Spleen (tissue), 11 donors: ENCODE data around the gene ABHD1. TPM values are rescaled to one million over a fixed set of nuclear protein-coding genes. Genes with fewer than 3 reads are reported as not detected.

Source experiments
- DNase-seq: peaks from one replicate; pipeline ENCODE4 v3.0.0-alpha.2; 2020
- H3K27ac ChIP-seq, 8 donors: fragments of 200-600 bp; sonication (generic) in 7 of 8; 1 replicate in 4 of 8; 2 replicates in 4 of 8; pipeline versions ENCODE4 v1.5.0 to v1.8.0; 2016 to 2021; ENCODE audit warnings: inconsistent platforms in 4 of 8, mild to moderate bottlenecking in 4 of 8, moderate library complexity in 1 of 8
- H3K27me3 ChIP-seq, 7 donors: fragments of 200-600 bp; sonication (generic) in 6 of 7; replicated peaks in 1 of 7; 1 replicate in 4 of 7; 2 replicates in 3 of 7; pipeline versions ENCODE4 v1.5.0 to v1.8.0; 2016 to 2021; ENCODE audit warnings: inconsistent platforms in 3 of 7, mild to moderate bottlenecking in 1 of 7
- H3K36me3 ChIP-seq, 6 donors: fragments of 200-600 bp; sonication (generic) in 5 of 6; 1 replicate in 4 of 6; 2 replicates in 2 of 6; pipeline versions ENCODE4 v1.5.0 to v1.8.0; 2016 to 2021; ENCODE audit warnings: inconsistent platforms in 2 of 6
- H3K4me1 ChIP-seq, 6 donors: fragments of 200-600 bp; sonication (generic) in 5 of 6; 1 replicate in 3 of 6; 2 replicates in 3 of 6; pipeline versions ENCODE4 v1.5.0 to v1.8.0; 2016 to 2021; ENCODE audit warnings: inconsistent platforms in 3 of 6
- H3K4me3 ChIP-seq, 8 donors: fragments of 200-600 bp; sonication (generic) in 7 of 8; 1 replicate in 4 of 8; 2 replicates in 4 of 8; pipeline versions ENCODE4 v1.5.0 to v1.8.0; 2016 to 2021; ENCODE audit warnings: inconsistent platforms in 4 of 8, mild to moderate bottlenecking in 4 of 8, moderate library complexity in 2 of 8
- H3K9me3 ChIP-seq, 8 donors: fragments of 200-600 bp; sonication (generic) in 7 of 8; 1 replicate in 4 of 8; 2 replicates in 4 of 8; pipeline versions ENCODE4 v1.5.0 to v1.8.0; 2016 to 2021; ENCODE audit warnings: inconsistent platforms in 4 of 8
- POLR2A ChIP-seq, 3 donors: fragments of 450-650 bp; IDR thresholded peaks; one replicate each; pipeline ENCODE4 v1.5.1; 2017; ENCODE audit warnings: antibody characterized with exemption in 3 of 3, mild to moderate bottlenecking in 1 of 3
- POLR2AphosphoS5 ChIP-seq, 3 donors: sonication (generic); formaldehyde crosslinking; IDR thresholded peaks; one replicate each; pipeline ENCODE4 v1.5.1; 2017; ENCODE audit warnings: antibody characterized with exemption in 3 of 3
- WGBS, 5 donors: extraction: QIAGEN DNeasy Blood & Tissue Kit in 3 of 5; methylation state at CpG; one replicate each; pipeline versions ENCODE4 v1.1.5 to v1.1.7; 2013 to 2018; 5-methylcytosine and 5-hydroxymethylcytosine counted together
- intact Hi-C: fragments of 100-400 bp; cut with DNase I; formaldehyde crosslinking; loops from one replicate; pipeline ENCODE4 v1.15.0; 2023; ENCODE audit warnings: low total_unique reads
- polyA plus RNA-seq, 3 donors: library from polyadenylated mRNA; stranded (reverse); fragments of 200-250 nt; gene quantifications; one replicate each; pipeline ENCODE4 v1.2.1, GENCODE V29; 2013
- total RNA-seq, 7 donors: library from RNA; depleted of rRNA in 3 of 7; stranded (reverse); fragments of >200 nt in 3 of 7; fragmentation: NEBNext Ultra II Directional in 4 of 7; extraction: Animal tissue kit (Norgen Biotek cat#: 25700) in 4 of 7; gene quantifications; one replicate each; pipeline versions ENCODE4 v1.1.0 to v1.2.1, GENCODE V29; 2016 to 2021
- TF ChIP-seq, protein P1 (sequence below), 11 experiments: fragments of 200-600 bp in 7 of 11; fragments of 450-650 bp in 4 of 11; sonication (generic) in 4 of 11; IDR thresholded peaks in 8 of 11; conservative IDR thresholded peaks in 3 of 11; 1 replicate in 7 of 11; 2 replicates in 4 of 11; pipeline versions ENCODE4 v1.4.0 to v1.8.0; 2016 to 2021; ENCODE audit warnings: antibody characterized with exemption in 11 of 11, inconsistent platforms in 4 of 11, mild to moderate bottlenecking in 1 of 11
- donor health status: healthy with polysubstance abuse.
- donor health status: DM: no; HTN: no; CAD: no; lungs with moderate emphysema.
- donor health status: DM: no; HTN: no; CAD: no.
- donor health status: Bipolar disorder and iron deficiency.
- donor health status: healthy.
- donor health status: DM: no; HTN: no; CAD: no.
- donor health status: DM: yes; HTN: yes; CAD: no.

Gene ABHD1
- total and polyA plus RNA-seq, 10 donors: 0.38 to 1.6 (median 0.66) TPM; not detected in 1

DNA sequence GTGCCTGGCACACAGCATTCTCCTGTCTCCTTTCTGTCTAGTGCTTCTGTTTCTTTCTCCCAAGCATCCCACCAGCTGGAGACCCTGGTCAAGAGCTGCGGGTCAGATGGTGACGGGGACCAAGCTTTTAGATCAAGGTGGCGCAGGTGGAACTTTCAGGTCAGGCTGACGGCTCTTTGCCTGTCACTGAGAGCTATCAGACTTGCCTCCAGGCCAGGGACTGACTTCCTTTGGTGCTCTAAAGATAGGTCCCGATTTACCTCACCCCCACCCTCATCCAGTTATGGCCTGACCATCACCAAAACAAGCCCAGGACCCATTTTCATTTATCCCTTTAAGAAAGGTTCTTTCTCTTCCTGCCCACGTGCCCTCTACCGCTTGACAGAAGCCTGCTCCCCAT lies 46.4 kb upstream of the ABHD1 start:
- peak; percentile 16 for DNase-seq
- TF ChIP-seq, protein P1, sequence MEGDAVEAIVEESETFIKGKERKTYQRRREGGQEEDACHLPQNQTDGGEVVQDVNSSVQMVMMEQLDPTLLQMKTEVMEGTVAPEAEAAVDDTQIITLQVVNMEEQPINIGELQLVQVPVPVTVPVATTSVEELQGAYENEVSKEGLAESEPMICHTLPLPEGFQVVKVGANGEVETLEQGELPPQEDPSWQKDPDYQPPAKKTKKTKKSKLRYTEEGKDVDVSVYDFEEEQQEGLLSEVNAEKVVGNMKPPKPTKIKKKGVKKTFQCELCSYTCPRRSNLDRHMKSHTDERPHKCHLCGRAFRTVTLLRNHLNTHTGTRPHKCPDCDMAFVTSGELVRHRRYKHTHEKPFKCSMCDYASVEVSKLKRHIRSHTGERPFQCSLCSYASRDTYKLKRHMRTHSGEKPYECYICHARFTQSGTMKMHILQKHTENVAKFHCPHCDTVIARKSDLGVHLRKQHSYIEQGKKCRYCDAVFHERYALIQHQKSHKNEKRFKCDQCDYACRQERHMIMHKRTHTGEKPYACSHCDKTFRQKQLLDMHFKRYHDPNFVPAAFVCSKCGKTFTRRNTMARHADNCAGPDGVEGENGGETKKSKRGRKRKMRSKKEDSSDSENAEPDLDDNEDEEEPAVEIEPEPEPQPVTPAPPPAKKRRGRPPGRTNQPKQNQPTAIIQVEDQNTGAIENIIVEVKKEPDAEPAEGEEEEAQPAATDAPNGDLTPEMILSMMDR (IDR thresholded peaks at IDR 0.05 in 8 of 11, conservative IDR thresholded peaks at IDR 0.05 in 3 of 11): no peak
- TF ChIP-seq POLR2A (IDR thresholded peaks at IDR 0.05) (no peak), POLR2AphosphoS5 (IDR thresholded peaks at IDR 0.05) (no peak)
- H3K9me3 ChIP-seq: no peaks in the 10 kb centered on the region
- peaks cover 32 to 98% (median 62%) of the 10 kb centered on the region in 6 donors for H3K4me1 ChIP-seq
- peaks cover 0 to under 1% (median 0%) of the 10 kb centered on the region in 6 donors for H3K36me3 ChIP-seq
- WGBS, 5 donors: 69 to 78% (median 70%) methylated on average over 7 of the region's 7 CpGs
- intact Hi-C loops: no loop called here
- no peak overlapping the region for H3K4me3 ChIP-seq
- H3K27me3 ChIP-seq: no peaks in the 10 kb centered on the region
- peak overlapping the region in 6 of 8 donors; percentile 51 to 97 (median 89) for H3K27ac ChIP-seq

DNA sequence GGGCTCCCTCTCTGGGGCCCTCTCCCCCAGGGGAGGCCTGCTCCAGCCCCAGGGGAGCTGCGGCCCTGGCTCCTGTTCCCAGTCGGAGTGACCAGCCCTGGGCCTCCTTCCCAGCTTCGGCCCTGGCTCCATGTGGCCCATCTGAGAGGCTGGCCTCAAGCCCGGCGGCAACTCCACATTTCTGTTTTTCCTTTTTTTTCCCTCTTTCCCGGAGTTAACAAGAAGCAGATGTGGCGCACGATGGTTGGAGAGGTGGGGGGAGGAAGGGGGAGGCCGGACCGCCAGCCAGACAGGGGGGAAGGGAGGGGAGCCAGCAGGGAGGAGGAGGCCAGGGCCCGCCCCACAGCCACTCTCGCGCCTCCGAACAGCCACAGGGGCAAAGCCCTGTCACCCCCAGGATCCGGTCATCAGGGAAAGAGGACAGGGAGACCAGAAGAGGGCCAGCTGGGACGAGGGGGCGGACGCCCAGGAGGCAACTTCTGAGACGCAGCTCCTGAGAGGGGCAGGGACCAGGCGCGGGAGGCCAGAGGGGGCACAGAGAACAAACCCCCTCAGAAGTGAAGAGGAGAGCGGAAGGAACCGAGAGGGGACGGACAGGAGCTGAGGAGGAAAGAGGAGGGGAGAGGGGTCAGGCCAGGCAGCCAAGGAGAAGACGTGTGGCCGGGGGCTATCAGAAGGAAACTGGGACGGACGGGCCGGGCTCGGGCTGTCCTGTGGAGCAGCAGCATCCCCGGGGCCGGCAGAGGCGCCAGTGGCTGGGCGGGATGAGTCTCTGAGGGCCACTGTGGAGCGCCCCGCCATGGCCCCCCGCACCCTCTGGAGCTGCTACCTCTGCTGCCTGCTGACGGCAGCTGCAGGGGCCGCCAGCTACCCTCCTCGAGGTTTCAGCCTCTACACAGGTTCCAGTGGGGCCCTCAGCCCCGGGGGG lies 45.1 kb upstream of the ABHD1 start, which contains the start of gene EMILIN1:
Gene EMILIN1 (plus strand): TSS at position 349 of the 928 bp plus-strand sequence. CDS start 451 bp downstream, at position 800.
- intact Hi-C loops: no loop called here
- Histone ChIP-seq H3K27me3 (no peaks in the 10 kb centered on the region), H3K36me3 (peaks cover 0 to 14% (median 0%) of the 10 kb centered on the region in 6 donors), H3K4me1 (peaks cover 29 to 99% (median 57%) of the 10 kb centered on the region in 6 donors), H3K9me3 (no peaks in the 10 kb centered on the region), H3K4me3 (peak within 1 kb of the TSS; percentile 28 to 65 (median 42)), H3K27ac (peak within 1 kb of the TSS; percentile 35 to 97 (median 84))
- WGBS, 5 donors: 42 to 65% (median 46%) methylated on average over 34 to 41 of the region's 41 CpGs
- peak in 1 of 3 donors; percentile 10 for TF ChIP-seq POLR2A (IDR thresholded peaks at IDR 0.05)
- peak; percentile 77 to 87 (median 85) for TF ChIP-seq POLR2AphosphoS5 (IDR thresholded peaks at IDR 0.05)
- TF ChIP-seq, protein P1 (IDR thresholded peaks at IDR 0.05 in 8 of 11, conservative IDR thresholded peaks at IDR 0.05 in 3 of 11): no peak
- peak; percentile 82 for DNase-seq

DNA sequence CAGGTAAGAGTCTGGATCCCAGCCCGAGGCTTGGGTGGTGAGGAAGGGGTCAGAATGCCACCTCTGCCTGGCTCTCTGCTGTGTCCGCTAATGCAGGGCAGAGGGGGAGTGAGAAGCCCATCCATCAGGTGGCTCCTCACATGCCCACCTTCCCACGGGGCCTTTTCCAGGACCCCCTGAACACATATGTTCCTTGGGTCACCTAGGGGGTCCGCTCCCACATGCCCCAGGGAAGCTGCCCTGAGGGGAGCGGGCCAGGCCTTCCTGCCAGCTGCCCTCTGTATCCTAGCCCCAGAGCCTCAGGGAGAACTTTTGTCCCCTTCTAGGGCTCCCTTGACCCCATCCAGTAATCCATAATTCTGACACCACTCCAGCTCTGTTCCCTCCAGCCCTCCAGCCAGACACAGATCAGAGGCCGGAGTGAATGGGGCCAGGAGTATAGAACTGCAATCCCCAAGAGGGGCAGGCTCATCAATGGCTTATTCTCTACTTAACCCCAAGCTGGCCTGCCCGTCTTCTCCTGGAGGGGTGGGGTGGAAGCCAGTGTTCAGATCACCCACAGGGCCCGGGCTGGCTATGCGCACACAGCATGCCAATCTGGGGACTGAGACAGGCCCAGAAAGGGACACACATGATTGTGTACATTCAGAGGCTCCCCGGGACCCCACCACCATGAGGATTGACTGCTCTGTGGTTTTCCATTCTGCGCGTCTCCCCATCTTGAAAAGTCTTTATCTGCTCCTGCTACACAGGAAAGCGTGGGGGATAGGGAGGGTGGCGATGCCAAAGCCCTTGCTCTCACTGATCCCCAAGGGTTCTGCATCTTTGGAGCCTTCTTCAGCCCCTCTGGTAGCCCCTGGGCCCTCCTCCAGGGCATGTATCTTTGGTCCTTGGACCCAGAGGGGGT lies 44.1 kb upstream of the ABHD1 start:
- Histone ChIP-seq H3K36me3 (peaks cover 0 to 23% (median 0%) of the 10 kb centered on the region in 6 donors), H3K4me3 (peak overlapping the region; percentile 28 to 65 (median 42)), H3K27me3 (no peaks in the 10 kb centered on the region), H3K4me1 (peaks cover 25 to 99% (median 55%) of the 10 kb centered on the region in 6 donors), H3K9me3 (no peaks in the 10 kb centered on the region), H3K27ac (peak overlapping the region in 7 of 8 donors; percentile 62 to 97 (median 85))
- 57 to 88% (median 69%) methylated on average over 7 to 14 of the region's 14 CpGs for WGBS, 5 donors
- intact Hi-C loops: no loop called here
- DNase-seq: no peak
- TF ChIP-seq, protein P1 (IDR thresholded peaks at IDR 0.05 in 8 of 11, conservative IDR thresholded peaks at IDR 0.05 in 3 of 11): no peak
- TF ChIP-seq POLR2AphosphoS5 (IDR thresholded peaks at IDR 0.05) (no peak), POLR2A (IDR thresholded peaks at IDR 0.05) (no peak)
